HUES48 (cell line): ENCODE data around the gene IL13.

Source experiments
- H3K27ac ChIP-seq: one replicate; pipeline ENCODE4 v1.7.0; 2013; ENCODE audit warnings: low read depth, low read length, inconsistent platforms
- H3K27me3 ChIP-seq: 2 replicates; pipeline ENCODE4 v1.6.1; 2013; ENCODE audit warnings: mild to moderate bottlenecking, low read length; ENCODE audit not compliant: control insufficient read depth, insufficient read depth
- H3K36me3 ChIP-seq: 2 replicates; pipeline ENCODE4 v1.6.1; 2013; ENCODE audit warnings: low read length; ENCODE audit not compliant: control insufficient read depth, insufficient read depth
- H3K4me1 ChIP-seq: 2 replicates; pipeline ENCODE4 v1.6.1; 2013; ENCODE audit warnings: mild to moderate bottlenecking, low read length; ENCODE audit not compliant: control insufficient read depth, insufficient read depth
- H3K4me3 ChIP-seq: 2 replicates; pipeline ENCODE4 v1.5.1; 2013; ENCODE audit warnings: mild to moderate bottlenecking, low read depth, low read length
- H3K9ac ChIP-seq: 2 replicates; pipeline ENCODE4 v1.6.1; 2013; ENCODE audit warnings: mild to moderate bottlenecking, low read depth, low read length, moderate library complexity
- H3K9me3 ChIP-seq: 2 replicates; pipeline ENCODE4 v1.6.1; 2013; ENCODE audit warnings: low read length; ENCODE audit not compliant: control insufficient read depth, insufficient read depth

Gene IL13

DNA sequence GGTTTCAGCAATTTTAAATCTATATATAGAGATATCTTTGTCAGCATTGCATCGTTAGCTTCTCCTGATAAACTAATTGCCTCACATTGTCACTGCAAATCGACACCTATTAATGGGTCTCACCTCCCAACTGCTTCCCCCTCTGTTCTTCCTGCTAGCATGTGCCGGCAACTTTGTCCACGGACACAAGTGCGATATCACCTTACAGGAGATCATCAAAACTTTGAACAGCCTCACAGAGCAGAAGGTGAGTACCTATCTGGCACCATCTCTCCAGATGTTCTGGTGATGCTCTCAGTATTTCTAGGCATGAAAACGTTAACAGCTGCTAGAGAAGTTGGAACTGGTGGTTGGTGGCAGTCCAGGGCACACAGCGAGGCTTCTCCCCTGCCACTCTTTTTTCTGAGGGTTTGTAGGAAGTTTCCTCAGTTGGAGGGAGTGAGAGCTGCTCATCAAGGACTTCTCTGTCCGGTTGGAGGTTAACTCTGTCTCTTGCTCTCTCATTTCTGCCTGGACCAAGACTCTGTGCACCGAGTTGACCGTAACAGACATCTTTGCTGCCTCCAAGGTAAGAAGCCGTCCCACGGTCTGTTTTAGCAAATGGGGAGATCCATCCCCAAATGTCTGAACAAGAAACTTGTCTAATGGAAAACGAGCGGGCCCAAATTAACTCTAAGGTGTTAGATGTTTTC, 16.1 kb downstream of the IL13 start, which contains the start of gene IL4:
IL4 (plus strand) TSS at position 51 of the 692 bp plus-strand sequence; CDS start at position 113, 62 bp downstream.
- no peaks in the 10 kb centered on the region for H3K36me3 ChIP-seq
- H3K4me3 ChIP-seq, result no peak within 1 kb of the TSS
- H3K4me1 ChIP-seq, result no peaks in the 10 kb centered on the region
- H3K27me3 ChIP-seq, result no peaks in the 10 kb centered on the region
- no peak within 1 kb of the TSS for H3K27ac ChIP-seq
- no peaks in the 10 kb centered on the region for H3K9me3 ChIP-seq
- no peak within 1 kb of the TSS for H3K9ac ChIP-seq

DNA sequence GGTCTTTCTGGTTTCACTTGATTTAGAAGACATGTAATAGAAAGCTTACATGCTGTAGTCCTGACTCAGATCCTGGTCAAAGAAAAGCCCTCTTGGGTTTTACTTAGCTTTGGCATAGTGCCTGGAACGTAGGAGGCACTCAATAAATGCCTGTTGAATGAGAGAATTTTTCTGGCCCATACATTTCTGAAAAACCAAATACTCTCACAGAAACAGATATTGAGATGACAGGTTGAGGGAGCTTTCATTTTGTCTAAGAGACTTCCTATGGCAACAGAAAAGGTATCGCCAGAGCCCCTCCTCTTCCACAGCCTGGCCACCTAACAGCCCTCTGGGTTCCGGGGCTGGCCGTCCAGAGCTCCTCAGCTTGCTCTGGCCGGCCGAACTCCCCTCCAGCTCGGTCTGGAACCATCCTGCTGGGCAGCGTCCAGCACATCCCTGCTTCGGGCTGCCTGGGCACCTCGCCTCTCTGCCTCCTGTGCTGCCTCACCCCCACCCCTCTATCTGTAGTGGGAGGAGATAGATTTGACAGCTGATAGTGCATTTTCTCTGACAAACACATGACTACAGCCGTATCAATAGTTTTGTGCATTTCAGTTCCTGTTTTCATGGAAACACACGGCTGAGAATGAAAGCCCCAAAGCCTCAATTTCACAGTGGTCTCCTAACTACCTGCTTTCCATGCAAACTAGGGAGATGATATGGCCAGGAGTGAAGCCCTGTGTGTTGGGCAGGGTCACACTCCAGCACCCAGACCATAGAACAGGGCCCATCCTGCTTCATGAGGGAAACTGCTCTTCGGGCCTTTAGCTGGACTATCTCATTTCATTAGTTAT, 16.9 kb downstream of the IL13 start:
- Histone ChIP-seq H3K4me3 (no peak overlapping the region), H3K27ac (no peak overlapping the region), H3K36me3 (no peaks in the 10 kb centered on the region), H3K9ac (no peak overlapping the region), H3K9me3 (no peaks in the 10 kb centered on the region), H3K27me3 (no peaks in the 10 kb centered on the region), H3K4me1 (no peaks in the 10 kb centered on the region)

DNA sequence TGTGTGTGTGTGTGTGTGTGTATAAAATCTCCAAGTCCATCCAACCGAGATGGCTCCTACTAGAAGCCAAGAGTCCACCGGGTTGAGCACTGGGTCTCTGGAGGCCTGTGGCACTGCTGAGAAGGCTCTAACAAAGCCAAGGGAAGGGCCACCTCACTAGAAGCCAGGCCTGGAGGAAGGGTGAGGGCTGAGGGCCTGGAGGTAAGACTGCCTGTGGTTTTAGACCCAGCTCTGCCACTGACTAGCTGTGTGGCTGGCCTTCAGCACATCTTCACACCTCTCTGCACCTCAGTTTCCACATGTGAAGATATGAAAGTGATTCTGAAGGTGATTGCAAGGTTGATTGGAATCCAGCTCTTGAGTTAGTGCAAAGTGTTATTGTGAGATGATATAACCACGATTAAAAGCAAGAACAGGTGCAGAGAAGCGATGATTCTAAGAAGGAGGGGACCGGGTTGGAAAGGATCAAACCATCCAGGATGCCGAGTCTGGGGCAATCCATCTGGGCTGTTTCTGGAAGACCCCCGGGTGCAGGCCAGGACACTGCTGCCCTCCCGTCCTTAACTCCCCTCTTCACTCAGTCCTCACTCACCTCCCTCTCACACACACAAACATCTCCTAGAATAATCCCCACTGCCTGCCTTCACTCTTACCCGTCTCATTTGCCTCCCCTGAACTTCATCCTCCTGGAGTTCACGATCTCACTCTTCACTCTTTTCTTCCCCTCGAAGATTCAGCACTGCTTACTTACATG, 18.1 kb downstream of the IL13 start:
- Histone ChIP-seq H3K4me3 (no peak overlapping the region), H3K9me3 (no peaks in the 10 kb centered on the region), H3K36me3 (no peaks in the 10 kb centered on the region), H3K9ac (no peak overlapping the region), H3K27me3 (no peaks in the 10 kb centered on the region), H3K4me1 (no peaks in the 10 kb centered on the region), H3K27ac (no peak overlapping the region)

DNA sequence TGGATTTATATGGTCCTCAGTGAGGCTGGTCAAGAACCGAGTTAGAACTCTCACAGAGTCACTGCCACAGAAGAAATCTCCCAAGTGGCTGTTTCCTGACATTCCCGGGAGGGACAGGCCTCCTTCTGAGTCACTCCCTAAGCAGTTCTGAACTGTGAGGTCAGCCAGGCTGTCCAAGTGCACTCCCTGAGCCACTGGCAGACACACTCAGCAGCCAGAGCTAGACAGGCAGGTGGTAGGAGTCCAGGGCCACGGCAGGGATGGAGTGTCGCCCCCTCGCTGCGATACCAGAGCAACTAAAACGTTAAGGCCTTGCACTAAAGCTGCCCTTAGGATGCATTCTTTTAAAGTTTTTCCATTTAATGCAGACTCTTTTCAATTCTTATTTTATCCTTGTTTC, 19.2 kb downstream of the IL13 start:
- H3K9ac ChIP-seq, result no peak overlapping the region
- no peaks in the 10 kb centered on the region for H3K4me1 ChIP-seq
- no peaks in the 10 kb centered on the region for H3K36me3 ChIP-seq
- no peaks in the 10 kb centered on the region for H3K9me3 ChIP-seq
- H3K27me3 ChIP-seq, result no peaks in the 10 kb centered on the region
- no peak overlapping the region for H3K4me3 ChIP-seq
- H3K27ac ChIP-seq, result no peak overlapping the region

DNA sequence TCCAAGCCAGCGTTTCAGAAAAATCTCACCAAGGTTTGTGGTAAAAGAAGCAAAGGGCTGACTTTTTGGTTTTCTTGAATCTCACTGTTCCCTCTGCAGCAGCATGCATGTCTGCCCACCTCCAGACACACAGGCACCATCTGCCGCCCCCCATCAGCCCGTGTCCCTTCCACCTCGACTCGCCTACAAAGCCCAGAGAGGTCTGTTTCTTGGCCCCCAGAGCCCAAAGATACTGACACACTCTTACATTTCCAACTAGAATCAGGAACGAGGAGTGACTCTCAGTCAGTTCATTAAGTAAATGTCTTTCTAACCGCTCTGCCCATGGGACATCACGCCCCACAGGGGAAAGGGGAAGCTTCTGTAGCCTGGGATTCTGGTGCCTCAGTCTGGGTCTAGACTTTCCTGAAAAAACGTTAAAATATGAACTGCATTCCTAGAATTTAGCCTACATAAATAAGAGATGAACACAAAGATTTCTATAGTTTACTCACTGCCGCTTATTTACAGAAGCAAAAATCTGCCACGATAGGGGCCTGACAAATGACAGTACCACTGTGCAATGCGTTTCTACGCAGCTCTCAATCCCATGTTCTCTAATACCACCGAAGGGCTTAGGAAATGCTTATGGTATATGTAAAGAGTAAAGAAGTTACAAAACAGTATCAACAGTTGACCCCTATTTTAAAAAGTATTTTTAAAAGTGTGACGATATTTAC, 19.9 kb downstream of the IL13 start:
- Histone ChIP-seq H3K9ac (no peak overlapping the region), H3K4me3 (no peak overlapping the region), H3K27me3 (no peaks in the 10 kb centered on the region), H3K27ac (no peak overlapping the region), H3K9me3 (no peaks in the 10 kb centered on the region), H3K36me3 (no peaks in the 10 kb centered on the region), H3K4me1 (no peaks in the 10 kb centered on the region)

DNA sequence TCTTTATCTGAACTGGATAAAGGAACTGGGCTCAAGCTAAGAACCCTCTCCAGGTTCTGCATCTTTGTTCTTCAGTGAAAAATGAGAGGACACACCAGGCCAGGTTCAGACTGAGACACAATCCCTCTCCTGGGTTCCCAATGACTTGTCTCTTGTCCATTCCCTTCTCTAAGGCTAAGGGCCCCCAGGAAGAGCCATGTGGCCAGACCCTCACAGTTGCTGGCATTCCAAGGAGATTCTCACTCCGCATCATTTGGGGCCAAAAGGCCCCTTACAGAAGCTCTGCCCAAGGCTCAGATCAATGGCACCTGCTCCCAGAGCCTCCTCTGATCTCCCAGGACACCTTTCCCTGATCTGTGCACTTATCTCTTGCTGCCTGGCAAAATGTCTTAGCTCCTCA, 20.8 kb downstream of the IL13 start:
- no peak overlapping the region for H3K4me3 ChIP-seq
- H3K9ac ChIP-seq, result no peak overlapping the region
- H3K36me3 ChIP-seq, result no peaks in the 10 kb centered on the region
- no peaks in the 10 kb centered on the region for H3K9me3 ChIP-seq
- no peak overlapping the region for H3K27ac ChIP-seq
- no peaks in the 10 kb centered on the region for H3K4me1 ChIP-seq
- no peaks in the 10 kb centered on the region for H3K27me3 ChIP-seq

DNA sequence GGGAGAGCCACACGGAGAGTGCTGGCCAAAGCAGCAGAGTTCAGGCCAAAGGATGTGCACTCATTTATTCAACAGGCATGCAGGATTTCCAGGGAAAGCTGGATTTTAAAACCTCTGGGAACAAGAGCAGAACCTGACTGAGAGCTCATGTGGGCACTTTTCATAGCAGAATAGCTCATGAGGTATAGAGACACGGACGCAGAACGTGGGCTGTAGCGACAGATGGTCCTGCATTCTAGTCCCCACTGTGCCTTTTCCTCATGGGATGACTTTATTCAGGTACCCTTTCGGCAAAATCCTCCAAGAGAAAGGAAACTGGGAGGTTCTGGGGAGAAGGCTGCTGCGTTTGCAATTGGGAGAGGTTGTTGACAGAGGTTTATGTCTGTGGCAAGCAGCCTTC, 21.2 kb downstream of the IL13 start:
- H3K9ac ChIP-seq, result no peak overlapping the region
- no peak overlapping the region for H3K27ac ChIP-seq
- no peaks in the 10 kb centered on the region for H3K4me1 ChIP-seq
- no peaks in the 10 kb centered on the region for H3K36me3 ChIP-seq
- H3K27me3 ChIP-seq, result no peaks in the 10 kb centered on the region
- no peak overlapping the region for H3K4me3 ChIP-seq
- H3K9me3 ChIP-seq, result no peaks in the 10 kb centered on the region

DNA sequence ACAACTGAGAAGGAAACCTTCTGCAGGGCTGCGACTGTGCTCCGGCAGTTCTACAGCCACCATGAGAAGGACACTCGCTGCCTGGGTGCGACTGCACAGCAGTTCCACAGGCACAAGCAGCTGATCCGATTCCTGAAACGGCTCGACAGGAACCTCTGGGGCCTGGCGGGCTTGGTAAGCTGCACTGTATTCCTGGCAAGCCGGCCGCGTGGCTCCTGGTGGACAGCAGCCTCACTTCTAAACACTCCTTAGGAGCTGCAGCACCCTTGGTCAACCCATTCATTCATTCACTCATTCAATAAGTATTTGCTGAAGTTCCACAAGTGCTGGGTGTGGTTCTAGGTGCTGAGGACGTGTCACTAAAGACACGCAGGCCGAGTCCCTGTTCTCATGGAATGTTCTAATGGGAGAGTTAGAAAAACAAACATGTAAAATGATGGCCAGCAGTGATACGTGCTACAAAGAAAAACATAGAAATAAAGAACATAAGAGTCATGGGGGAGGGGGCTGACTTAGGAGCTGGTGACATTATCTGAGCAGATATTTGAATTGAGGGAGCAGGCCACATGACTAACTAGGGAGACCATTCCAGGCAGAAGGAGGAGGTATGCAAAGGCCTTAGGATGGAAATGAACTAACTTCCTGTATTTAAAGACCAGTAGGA, 21.9 kb downstream of the IL13 start:
- H3K27me3 ChIP-seq, result no peaks in the 10 kb centered on the region
- H3K27ac ChIP-seq, result no peak overlapping the region
- no peak overlapping the region for H3K9ac ChIP-seq
- no peaks in the 10 kb centered on the region for H3K4me1 ChIP-seq
- no peaks in the 10 kb centered on the region for H3K9me3 ChIP-seq
- no peaks in the 10 kb centered on the region for H3K36me3 ChIP-seq
- H3K4me3 ChIP-seq, result no peak overlapping the region

DNA sequence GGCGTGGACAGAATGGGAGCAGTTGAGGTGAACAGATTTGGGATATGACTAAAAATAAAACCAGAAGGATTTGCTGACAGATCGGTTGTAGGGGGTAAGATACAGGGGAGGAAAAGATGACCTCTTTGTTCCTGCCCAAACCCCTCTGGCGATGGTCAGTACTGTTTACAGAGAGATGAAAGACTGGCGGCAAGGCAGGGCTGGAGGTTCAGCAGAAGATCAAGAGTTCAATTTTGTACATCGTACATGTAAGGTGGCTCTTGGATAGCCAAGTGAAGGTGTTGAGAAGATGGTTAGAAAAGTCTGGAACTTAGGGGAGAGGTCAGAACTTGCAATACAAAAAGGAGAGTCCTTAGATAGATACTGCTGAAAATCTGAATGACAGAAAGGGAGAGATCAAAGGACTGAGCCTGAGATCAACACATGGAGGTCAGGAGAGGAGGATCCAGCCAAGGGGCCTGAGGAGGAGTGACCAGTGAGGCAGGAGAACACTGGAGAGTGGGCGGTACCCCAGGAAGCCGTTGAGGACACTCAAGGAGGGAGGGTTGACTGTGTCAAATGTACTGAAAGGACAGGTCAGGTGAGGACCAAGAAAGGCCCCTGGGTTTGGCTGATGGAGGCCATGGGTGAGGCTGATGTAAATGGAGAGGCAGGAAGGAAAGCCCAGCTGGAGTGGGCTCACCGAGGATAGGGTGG, 23.0 kb downstream of the IL13 start:
- no peak overlapping the region for H3K4me3 ChIP-seq
- H3K4me1 ChIP-seq, result no peaks in the 10 kb centered on the region

DNA sequence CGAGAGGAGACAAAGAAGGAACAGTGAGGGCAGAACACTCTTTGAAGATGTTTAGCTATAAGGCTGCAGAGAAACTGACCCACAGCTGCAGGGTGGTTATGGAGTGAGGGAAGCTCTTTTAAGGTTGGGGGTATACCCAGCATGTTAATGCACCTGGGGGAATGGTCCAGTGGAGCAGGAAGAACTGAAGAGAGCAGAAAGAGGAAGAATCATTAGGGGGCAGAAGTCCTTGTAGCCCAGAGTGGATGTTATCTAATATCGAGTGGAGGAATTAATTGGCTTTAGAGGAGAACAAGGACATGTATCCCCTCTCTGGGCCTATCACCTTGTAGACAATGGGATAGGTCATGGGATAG, 23.5 kb downstream of the IL13 start:
- H3K9ac ChIP-seq, result no peak overlapping the region
- no peaks in the 10 kb centered on the region for H3K27me3 ChIP-seq
- H3K4me1 ChIP-seq, result no peaks in the 10 kb centered on the region
- no peaks in the 10 kb centered on the region for H3K9me3 ChIP-seq
- H3K36me3 ChIP-seq, result no peaks in the 10 kb centered on the region
- no peak overlapping the region for H3K4me3 ChIP-seq
- H3K27ac ChIP-seq, result no peak overlapping the region

More for the DNA sequence above, 23.0 kb downstream of the IL13 start:
- H3K36me3 ChIP-seq, result no peaks in the 10 kb centered on the region
- no peaks in the 10 kb centered on the region for H3K9me3 ChIP-seq
- no peaks in the 10 kb centered on the region for H3K27me3 ChIP-seq
- no peak overlapping the region for H3K27ac ChIP-seq
- no peak overlapping the region for H3K9ac ChIP-seq
